Hair follicular keratinocyte (primary cell): ENCODE measurements around the gene RCAN2. TPM values are rescaled to one million over a fixed set of nuclear protein-coding genes. Genes with fewer than 3 reads are reported as not detected.

Source experiments
- total RNA-seq: library from RNA; depleted of rRNA; stranded (reverse); fragments of >200 nt; gene quantifications from 2 replicates; pipeline ENCODE4 v1.2.3, GENCODE V29; 2015

RCAN2 gene
- 0.23 TPM in 1 of 2 replicates, not detected in the other for total RNA-seq

GRCh38 chr6:46491201-46491627, at the start of gene RCAN2:
Gene RCAN2 (minus strand): TSS chr6:46491449.

Other genes starting within 250 kb of the RCAN2 start
- gene CYP39A1, start 161.4 kb upstream of the RCAN2 start, total RNA-seq: 1.8 and 5.7 TPM in 2 replicates
- 3.0 and 4.4 TPM in 2 replicates for gene SLC25A27, start 161.5 kb upstream of the RCAN2 start, total RNA-seq
- under 0.01 TPM in 1 of 2 replicates, not detected in the other for gene TDRD6, start 196.4 kb upstream of the RCAN2 start, total RNA-seq
- 0.04 and 0.78 TPM in 2 replicates for gene PLA2G7, start 243.9 kb upstream of the RCAN2 start, total RNA-seq